K562 (cell line): ENCODE results near the gene KIF1A. TPM values are rescaled to one million over a fixed set of nuclear protein-coding genes. Genes with fewer than 3 reads are reported as not detected.

ENCODE experiments used
- ATAC-seq: fragments of 200-7000 bp; cut with Tn5 transposase; 3 replicates; pipeline ENCODE4 v1.9.1; 2020; ENCODE audit warnings: moderate library complexity
- BruUV-seq: library from RNA; stranded (reverse); fragments of 400-500 nt; replicated peaks from 2 replicates; lab custom pipeline; 2021; lab: Mats Ljungman, UMichigan
- CTCF ChIA-PET: fragments of 300-600 bp; formaldehyde crosslinking; extraction: SDS; loops from one replicate; lab custom pipeline; 2021; ENCODE audit warnings: low intra/inter-chr PET ratio; lab: Yijun Ruan, JAX
- POLR2A ChIA-PET: fragments of 300-600, 350-650 bp; sonication (Branson Sonifier 250); formaldehyde crosslinking; extraction: SDS; loops from one replicate; lab custom pipeline; 2021; ENCODE audit warnings: antibody characterized with exemption, inconsistent platforms; lab: Yijun Ruan, JAX
- DNase-seq, 4 experiments: peaks; one replicate each; pipeline versions ENCODE4 v3.0.0 to v3.0.0-alpha.2; 2011 to 2018; ENCODE audit warnings: low spot score in 3 of 4, mixed read lengths in 3 of 4; ENCODE audit errors: extremely low read depth in 1 of 4
- FAIRE-seq: peaks from 2 replicates; lab custom pipeline; 2011; peaks lifted over from hg19 to GRCh38; lab: Jason Lieb, UNC
- H2AFZ ChIP-seq: 2 replicates; pipeline ENCODE4 v1.6.0; 2011; ENCODE audit warnings: low read depth, low read length, control low read depth, inconsistent platforms
- H3K27ac ChIP-seq: fragments of 200-600 bp; 3 replicates; pipeline ENCODE4 v1.8.0; 2011; ENCODE audit warnings: low read depth, mild to moderate bottlenecking, control low read depth, inconsistent platforms, low read length, moderate library complexity, mixed read lengths; ENCODE audit errors: extremely low read depth
- H3K27me3 ChIP-seq, 2 experiments: fragments of 300-600 bp in 1 of 2; 2 replicates in 1 of 2; 3 replicates in 1 of 2; pipeline versions ENCODE4 v1.6.0 to v1.8.0; 2011; ENCODE audit warnings: inconsistent platforms in 2 of 2, low read length in 2 of 2, mild to moderate bottlenecking in 1 of 2, mixed read lengths in 1 of 2, moderate library complexity in 1 of 2; ENCODE audit not compliant: control insufficient read depth in 2 of 2, insufficient read depth in 2 of 2
- H3K36me3 ChIP-seq: fragments of 300-600 bp; 3 replicates; pipeline ENCODE4 v1.8.0; 2011; ENCODE audit warnings: mild to moderate bottlenecking, low read length, inconsistent platforms; ENCODE audit not compliant: control insufficient read depth, insufficient read depth
- H3K4me1 ChIP-seq, 2 experiments: fragments of 200-600 bp in 1 of 2; replicated peaks in 1 of 2; 2 replicates in 1 of 2; 3 replicates in 1 of 2; pipeline versions ENCODE4 v1.5.1 to v1.8.0; 2011; ENCODE audit warnings: inconsistent platforms in 2 of 2, low read length in 2 of 2, mild to moderate bottlenecking in 1 of 2, mixed read lengths in 1 of 2, moderate library complexity in 1 of 2; ENCODE audit not compliant: control insufficient read depth in 2 of 2, insufficient read depth in 2 of 2
- H3K4me2 ChIP-seq: 2 replicates; pipeline ENCODE4 v1.6.1; 2011; ENCODE audit warnings: low read length, control low read depth, inconsistent platforms, mixed read lengths; ENCODE audit not compliant: insufficient read depth
- H3K4me3 ChIP-seq: fragments of 200-600 bp; sonication (generic), shearing (Covaris generic); 2 replicates; pipeline ENCODE4 v1.5.1; 2016; ENCODE audit warnings: control low read depth, inconsistent platforms
- H3K79me2 ChIP-seq: fragments of 200-600 bp; 3 replicates; pipeline ENCODE4 v1.8.0; 2011; ENCODE audit warnings: low read length, inconsistent platforms; ENCODE audit not compliant: control insufficient read depth, insufficient read depth
- H3K9ac ChIP-seq, 2 experiments: 2 replicates each; pipeline versions ENCODE4 v1.6.0 to v1.6.1; 2011; ENCODE audit warnings: low read depth in 2 of 2, low read length in 2 of 2, control low read depth in 1 of 2, inconsistent platforms in 1 of 2, mild to moderate bottlenecking in 1 of 2, mixed read lengths in 1 of 2; ENCODE audit not compliant: insufficient read depth in 1 of 2
- H3K9me1 ChIP-seq: one replicate; pipeline ENCODE4 v1.6.0; 2011; ENCODE audit warnings: inconsistent platforms, mild to moderate bottlenecking, low read length, moderate library complexity; ENCODE audit not compliant: control insufficient read depth, insufficient read depth
- H3K9me3 ChIP-seq: replicated peaks from 2 replicates; pipeline ENCODE4 v1.5.1; 2011; ENCODE audit warnings: low read depth, low read length, inconsistent platforms; ENCODE audit not compliant: control insufficient read depth, insufficient read depth
- H4K20me1 ChIP-seq: replicated peaks from 2 replicates; pipeline ENCODE4 v1.6.1; 2011; ENCODE audit warnings: low read length, inconsistent platforms, mixed read lengths; ENCODE audit not compliant: control insufficient read depth, insufficient read depth
- CBFB ChIP-seq: sonication (generic); formaldehyde crosslinking; IDR thresholded peaks from 2 replicates; pipeline ENCODE4 v1.4.0; 2020; ENCODE audit warnings: mild to moderate bottlenecking, missing genetic modification reagents
- COPS2 ChIP-seq: fragments of 450-650 bp; conservative IDR thresholded peaks from 2 replicates; pipeline ENCODE4 v1.6.1; 2016; ENCODE audit warnings: mild to moderate bottlenecking, moderate library complexity
- GTF2F1 ChIP-seq: IDR thresholded peaks from 2 replicates; pipeline ENCODE4 v1.6.1; 2011; ENCODE audit warnings: low read depth, low read length, improper control_type of control experiment
- OTX1 ChIP-seq: fragments of 450-650 bp; formaldehyde crosslinking; IDR thresholded peaks from 2 replicates; pipeline ENCODE4 v1.4.0; 2022; ENCODE audit warnings: mild to moderate bottlenecking
- POLR2G ChIP-seq: fragments of 200-400 bp; formaldehyde crosslinking; IDR thresholded peaks from 2 replicates; pipeline ENCODE4 v1.6.1; 2017; ENCODE audit warnings: low read depth, mild to moderate bottlenecking, antibody characterized with exemption, low read length, moderate library complexity
- RFX7 ChIP-seq: fragments of 250-450 bp; sonication (Bioruptor Pico); IDR thresholded peaks from 2 replicates; pipeline ENCODE4 v1.5.1; 2021; ENCODE audit warnings: mild to moderate bottlenecking
- ZNF263 ChIP-seq: sonication (generic); formaldehyde crosslinking; IDR thresholded peaks from 2 replicates; pipeline ENCODE4 v1.8.0; 2022; ENCODE audit warnings: mild to moderate bottlenecking, missing genetic modification reagents, borderline replicate concordance
- ZNF75A ChIP-seq: fragments of 450-650 bp; formaldehyde crosslinking; IDR thresholded peaks from 2 replicates; pipeline ENCODE4 v1.4.0; 2020; ENCODE audit warnings: mild to moderate bottlenecking
- ZZZ3 ChIP-seq: fragments of 450-650 bp; IDR thresholded peaks from 2 replicates; pipeline ENCODE4 v1.6.1; 2016; ENCODE audit warnings: antibody characterized with exemption, mild to moderate bottlenecking, moderate library complexity
- WGBS: fragments of 100-300 bp; shearing (Covaris generic); methylation state at CpG from one replicate; pipeline ENCODE4 v1.1.6; 2016; ENCODE audit warnings: low coverage, mixed read lengths; ENCODE audit not compliant: insufficient coverage; ENCODE audit errors: missing lambda C conversion rate; 5-methylcytosine and 5-hydroxymethylcytosine counted together
- in situ Hi-C: fragments of 300-500 bp; cut with MboI; formaldehyde crosslinking; loops from 4 replicates; pipeline ENCODE4 v1.15.0; 2018; ENCODE audit warnings: inconsistent platforms, mixed read lengths
- intact Hi-C: fragments of 100-400 bp; cut with micrococcal nuclease; formaldehyde crosslinking; loops from 2 replicates; pipeline ENCODE4 v1.14.2; 2022
- polyA plus RNA-seq, 8 experiments: library from polyadenylated mRNA; depleted of rRNA in 4 of 8; stranded (reverse) in 5 of 8; unstranded in 3 of 8; fragments of >200 nt; fragmentation: Nextera tagmentation in 2 of 8; fragmentation: Illumina TruSeq in 1 of 8; extraction: Ambion mirVana in 2 of 8; extraction: Trizol in 1 of 8; gene quantifications; 2 replicates each; pipeline versions ENCODE4 v1.2.1 to v1.2.3, GENCODE V29; 2011 to 2014; ENCODE audit warnings: inconsistent platforms in 1 of 8, missing spikeins in 1 of 8
- total RNA-seq, 7 experiments: library from RNA; depleted of rRNA in 6 of 7; stranded (reverse); fragments of >200 nt in 6 of 7; fragmentation: Illumina TruSeq in 2 of 7; extraction: Trizol in 2 of 7; gene quantifications; 2 replicates each; pipeline versions ENCODE4 v1.2.1 to v1.2.3, GENCODE V29; 2011 to 2021; ENCODE audit warnings: low replicate concordance in 1 of 7
- TF ChIP-seq, protein P1 (sequence below): fragments of 450-650 bp; IDR thresholded peaks from 2 replicates; pipeline ENCODE4 v1.6.1; 2016; ENCODE audit warnings: borderline replicate concordance
- TF ChIP-seq, protein P2 (sequence below): fragments of 250-450 bp; sonication (Bioruptor Pico); IDR thresholded peaks from 2 replicates; pipeline ENCODE4 v1.8.0; 2021; ENCODE audit warnings: mild to moderate bottlenecking, moderate library complexity

Gene KIF1A
- total and polyA plus RNA-seq, 9 of the 15 experiments (the other 6 are each of a cell fraction or from before 2014, with no cell fraction given): 0.07 to 1.4 (median 0.45) TPM; not detected in 2

DNA sequence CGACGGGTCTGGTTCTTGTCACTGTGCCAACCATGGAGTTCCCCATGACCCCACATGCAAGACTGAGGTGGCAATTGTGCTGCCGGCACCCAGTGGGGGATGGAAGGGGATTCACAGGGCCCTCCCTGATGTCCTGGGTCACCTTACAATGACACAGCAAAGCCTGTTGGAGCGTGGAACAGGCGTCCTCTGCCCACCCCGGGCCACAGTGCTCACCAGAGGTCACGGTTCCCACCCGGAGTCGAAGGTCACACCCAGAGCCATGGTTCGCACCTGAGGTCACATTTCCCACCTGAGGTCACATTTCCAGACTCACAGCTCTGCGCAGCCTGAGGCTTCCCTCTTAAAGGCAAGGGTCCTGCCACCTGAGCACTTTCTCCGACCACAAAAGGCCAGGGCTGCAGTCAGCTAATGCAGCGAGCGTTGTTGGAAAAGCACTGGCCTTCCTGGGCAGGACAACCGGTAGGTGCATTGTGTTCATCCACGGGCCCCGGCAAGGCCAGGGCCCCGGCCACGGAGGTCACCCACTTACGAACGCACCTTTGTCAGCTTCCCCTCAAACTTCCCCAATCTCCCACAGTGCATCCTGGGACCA is 24.0 kb downstream of the KIF1A start:
- BruUV-seq: no TSS peak
- no peak overlapping the region for H3K9ac ChIP-seq
- H3K9me1 ChIP-seq: no peaks in the 10 kb centered on the region
- H3K27me3 ChIP-seq: peaks cover 9 to 75% of the 10 kb centered on the region in 2 experiments
- H3K4me3 ChIP-seq: no peak overlapping the region
- H4K20me1 ChIP-seq: no peaks in the 10 kb centered on the region
- ATAC-seq (no peak), FAIRE-seq (no peak), DNase-seq (no peak)
- ChIA-PET POLR2A (no interaction called here), CTCF (no interaction called here)
- no peaks in the 10 kb centered on the region for H3K9me3 ChIP-seq
- TF ChIP-seq, protein P1, sequence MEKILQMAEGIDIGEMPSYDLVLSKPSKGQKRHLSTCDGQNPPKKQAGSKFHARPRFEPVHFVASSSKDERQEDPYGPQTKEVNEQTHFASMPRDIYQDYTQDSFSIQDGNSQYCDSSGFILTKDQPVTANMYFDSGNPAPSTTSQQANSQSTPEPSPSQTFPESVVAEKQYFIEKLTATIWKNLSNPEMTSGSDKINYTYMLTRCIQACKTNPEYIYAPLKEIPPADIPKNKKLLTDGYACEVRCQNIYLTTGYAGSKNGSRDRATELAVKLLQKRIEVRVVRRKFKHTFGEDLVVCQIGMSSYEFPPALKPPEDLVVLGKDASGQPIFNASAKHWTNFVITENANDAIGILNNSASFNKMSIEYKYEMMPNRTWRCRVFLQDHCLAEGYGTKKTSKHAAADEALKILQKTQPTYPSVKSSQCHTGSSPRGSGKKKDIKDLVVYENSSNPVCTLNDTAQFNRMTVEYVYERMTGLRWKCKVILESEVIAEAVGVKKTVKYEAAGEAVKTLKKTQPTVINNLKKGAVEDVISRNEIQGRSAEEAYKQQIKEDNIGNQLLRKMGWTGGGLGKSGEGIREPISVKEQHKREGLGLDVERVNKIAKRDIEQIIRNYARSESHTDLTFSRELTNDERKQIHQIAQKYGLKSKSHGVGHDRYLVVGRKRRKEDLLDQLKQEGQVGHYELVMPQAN: no peak
- TF ChIP-seq CBFB (CRISPR knock-in tag): no peak
- no peak for TF ChIP-seq ZZZ3
- no peak for TF ChIP-seq COPS2
- no peak for TF ChIP-seq GTF2F1
- TF ChIP-seq, protein P2, sequence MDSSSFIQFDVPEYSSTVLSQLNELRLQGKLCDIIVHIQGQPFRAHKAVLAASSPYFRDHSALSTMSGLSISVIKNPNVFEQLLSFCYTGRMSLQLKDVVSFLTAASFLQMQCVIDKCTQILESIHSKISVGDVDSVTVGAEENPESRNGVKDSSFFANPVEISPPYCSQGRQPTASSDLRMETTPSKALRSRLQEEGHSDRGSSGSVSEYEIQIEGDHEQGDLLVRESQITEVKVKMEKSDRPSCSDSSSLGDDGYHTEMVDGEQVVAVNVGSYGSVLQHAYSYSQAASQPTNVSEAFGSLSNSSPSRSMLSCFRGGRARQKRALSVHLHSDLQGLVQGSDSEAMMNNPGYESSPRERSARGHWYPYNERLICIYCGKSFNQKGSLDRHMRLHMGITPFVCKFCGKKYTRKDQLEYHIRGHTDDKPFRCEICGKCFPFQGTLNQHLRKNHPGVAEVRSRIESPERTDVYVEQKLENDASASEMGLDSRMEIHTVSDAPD (CRISPR knock-in tag): no peak
- TF ChIP-seq RFX7 (CRISPR knock-in tag): no peak
- no peak for TF ChIP-seq ZNF75A
- no peak for TF ChIP-seq OTX1 (CRISPR knock-in tag)
- TF ChIP-seq ZNF263 (CRISPR knock-in tag): no peak
- TF ChIP-seq POLR2G: no peak
- in situ Hi-C loops (no loop called here), intact Hi-C loops (no loop called here)
- H3K4me1 ChIP-seq: peaks cover 0 to 1% of the 10 kb centered on the region in 2 experiments; a peak in 1 of 5 replicates
- H3K79me2 ChIP-seq: no peaks in the 10 kb centered on the region
- no peaks in the 10 kb centered on the region for H3K36me3 ChIP-seq
- 2% methylated on average over 18 of the region's 21 CpGs for WGBS
- H3K4me2 ChIP-seq: no peak overlapping the region
- H2AFZ ChIP-seq: no peak overlapping the region
- H3K27ac ChIP-seq: no peak overlapping the region
